Lower leg skin (tissue), 4 donors: ENCODE results near the gene KIAA1671. TPM values are rescaled to one million over a fixed set of nuclear protein-coding genes. Genes with fewer than 3 reads are reported as not detected.

Experiments used
- DNase-seq, 2 donors: peaks; one replicate each; pipeline ENCODE4 v3.0.0-alpha.2; 2019; ENCODE audit warnings: low spot score in 2 of 2
- H3K4me3 ChIP-seq: fragments of 200-600 bp; sonication (generic); 2 replicates; pipeline ENCODE4 v1.5.1; 2017; ENCODE audit warnings: mild to moderate bottlenecking, low read depth; ENCODE audit not compliant: poor library complexity, severe bottlenecking
- POLR2A ChIP-seq, 2 donors: fragments of 450-650 bp; IDR thresholded peaks; one replicate each; pipeline ENCODE4 v1.6.1; 2016 to 2017; ENCODE audit warnings: antibody characterized with exemption in 2 of 2, mild to moderate bottlenecking in 1 of 2, moderate library complexity in 1 of 2
- WGBS, 2 donors: methylation state at CpG; one replicate each; pipeline ENCODE4 v1.1.5; 2018; 5-methylcytosine and 5-hydroxymethylcytosine counted together
- intact Hi-C: fragments of 100-400 bp; cut with DNase I; formaldehyde crosslinking; loops from one replicate; pipeline ENCODE4 v1.15.0; 2023; ENCODE audit warnings: low total_unique reads
- total RNA-seq, 4 donors: library from RNA; depleted of rRNA; stranded (reverse); fragments of >200 nt; gene quantifications; one replicate each; pipeline ENCODE4 v1.1.0, GENCODE V29; 2016
- TF ChIP-seq, protein P1 (sequence below), 3 donors: fragments of 450-650 bp; IDR thresholded peaks; one replicate each; pipeline ENCODE4 v1.5.1; 2016; ENCODE audit warnings: antibody characterized with exemption in 3 of 3, mild to moderate bottlenecking in 3 of 3, moderate library complexity in 2 of 3

KIAA1671 gene
- total RNA-seq, 4 donors from 2014 or later = 60.0 to 87.8 (median 85.1) TPM

DNA sequence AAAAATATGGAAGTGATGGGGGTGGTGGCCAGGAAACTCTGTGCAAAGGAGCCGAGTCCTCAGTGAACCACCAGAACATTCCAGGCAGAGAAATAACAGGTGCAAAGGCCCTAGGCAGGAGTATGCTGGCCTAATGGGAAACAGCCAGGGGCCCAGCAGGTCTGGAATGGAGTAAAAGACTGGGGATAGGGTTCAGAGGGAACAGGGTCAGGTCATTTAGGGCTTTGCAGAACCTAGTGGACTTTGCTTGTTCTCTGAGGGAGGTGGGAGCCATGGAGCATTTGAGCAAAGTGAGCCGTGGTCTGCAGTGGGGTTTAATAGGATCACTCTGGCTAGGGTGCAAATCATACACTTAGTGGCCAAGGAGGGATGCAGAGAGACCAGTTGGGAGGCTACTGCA lies 255.8 kb downstream of the KIAA1671 start:
- intact Hi-C loops = no loop called here
- TF ChIP-seq, protein P1, sequence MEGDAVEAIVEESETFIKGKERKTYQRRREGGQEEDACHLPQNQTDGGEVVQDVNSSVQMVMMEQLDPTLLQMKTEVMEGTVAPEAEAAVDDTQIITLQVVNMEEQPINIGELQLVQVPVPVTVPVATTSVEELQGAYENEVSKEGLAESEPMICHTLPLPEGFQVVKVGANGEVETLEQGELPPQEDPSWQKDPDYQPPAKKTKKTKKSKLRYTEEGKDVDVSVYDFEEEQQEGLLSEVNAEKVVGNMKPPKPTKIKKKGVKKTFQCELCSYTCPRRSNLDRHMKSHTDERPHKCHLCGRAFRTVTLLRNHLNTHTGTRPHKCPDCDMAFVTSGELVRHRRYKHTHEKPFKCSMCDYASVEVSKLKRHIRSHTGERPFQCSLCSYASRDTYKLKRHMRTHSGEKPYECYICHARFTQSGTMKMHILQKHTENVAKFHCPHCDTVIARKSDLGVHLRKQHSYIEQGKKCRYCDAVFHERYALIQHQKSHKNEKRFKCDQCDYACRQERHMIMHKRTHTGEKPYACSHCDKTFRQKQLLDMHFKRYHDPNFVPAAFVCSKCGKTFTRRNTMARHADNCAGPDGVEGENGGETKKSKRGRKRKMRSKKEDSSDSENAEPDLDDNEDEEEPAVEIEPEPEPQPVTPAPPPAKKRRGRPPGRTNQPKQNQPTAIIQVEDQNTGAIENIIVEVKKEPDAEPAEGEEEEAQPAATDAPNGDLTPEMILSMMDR (IDR thresholded peaks at IDR 0.05) = no peak
- no peak for TF ChIP-seq POLR2A (IDR thresholded peaks at IDR 0.05)
- no peak overlapping the region for H3K4me3 ChIP-seq
- DNase-seq = no peak
- WGBS, 2 donors = 79 to 89% methylated on average over 2 of the region's 2 CpGs

DNA sequence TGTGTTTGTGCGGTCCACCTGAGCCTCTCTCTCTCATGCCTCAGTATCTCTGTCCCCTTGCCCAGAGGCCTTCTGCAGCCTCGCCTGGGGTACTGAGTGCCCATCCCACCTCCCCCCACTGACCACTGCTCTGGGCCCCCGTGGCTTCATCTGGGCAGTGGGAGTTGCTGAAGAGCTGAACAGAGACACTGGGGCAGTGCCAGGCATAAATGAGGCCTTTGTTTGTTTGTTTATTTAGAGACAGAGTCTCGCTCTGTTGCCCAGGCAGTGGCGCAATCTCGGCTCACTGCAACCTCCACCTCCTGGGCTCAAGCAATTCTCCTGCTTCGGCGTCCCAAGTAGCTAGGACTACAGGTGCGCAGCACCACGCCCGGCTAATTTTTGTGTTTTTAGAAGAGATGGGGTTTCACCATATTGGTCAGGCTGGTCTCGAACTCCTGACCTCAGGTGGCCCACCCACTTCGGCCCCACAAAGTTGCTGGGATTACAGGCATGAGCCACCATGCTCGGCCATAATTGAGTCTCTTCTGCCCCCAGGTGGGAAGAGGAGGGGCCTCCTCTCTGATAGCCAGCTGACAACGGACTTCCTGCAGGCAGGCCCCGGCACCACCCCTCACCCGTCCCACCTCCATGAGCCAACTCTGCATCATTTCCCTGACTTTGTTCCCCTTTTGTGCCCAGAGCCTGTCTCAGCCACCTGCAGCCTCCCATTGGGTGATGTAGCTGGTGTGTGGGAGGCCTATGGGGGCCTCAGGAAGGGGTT lies 256.4 kb downstream of the KIAA1671 start:
- 75 to 78% methylated on average over 17 of the region's 17 CpGs for WGBS, 2 donors
- intact Hi-C loops = no loop called here
- no peak for DNase-seq
- no peak overlapping the region for H3K4me3 ChIP-seq
- TF ChIP-seq, protein P1 (IDR thresholded peaks at IDR 0.05) = no peak
- no peak for TF ChIP-seq POLR2A (IDR thresholded peaks at IDR 0.05)

DNA sequence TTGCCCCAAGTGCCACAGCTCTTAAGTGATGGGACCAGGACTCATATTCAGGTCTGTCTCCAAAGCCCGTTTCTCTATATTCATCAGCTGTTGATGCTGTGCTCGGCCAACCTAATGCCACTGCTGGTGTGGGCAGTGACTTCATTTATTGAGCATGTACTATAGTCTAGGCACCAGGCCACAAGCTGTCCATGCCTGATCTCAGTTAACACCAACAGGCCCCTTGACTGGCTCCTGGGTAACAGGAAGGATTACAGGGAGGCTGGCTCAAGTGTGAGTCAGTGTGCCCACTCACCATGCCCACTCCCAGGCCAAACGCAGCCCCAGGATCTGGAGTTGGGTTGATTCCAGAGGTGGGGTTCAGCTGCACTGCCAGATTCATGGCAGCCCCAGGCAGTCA lies 258.3 kb downstream of the KIAA1671 start:
- DNase-seq = no peak
- intact Hi-C loops = no loop called here
- H3K4me3 ChIP-seq = no peak overlapping the region
- no peak for TF ChIP-seq POLR2A (IDR thresholded peaks at IDR 0.05)
- TF ChIP-seq, protein P1 (IDR thresholded peaks at IDR 0.05) = no peak
- WGBS, 2 donors = 64 to 65% methylated on average over 3 of the region's 3 CpGs

DNA sequence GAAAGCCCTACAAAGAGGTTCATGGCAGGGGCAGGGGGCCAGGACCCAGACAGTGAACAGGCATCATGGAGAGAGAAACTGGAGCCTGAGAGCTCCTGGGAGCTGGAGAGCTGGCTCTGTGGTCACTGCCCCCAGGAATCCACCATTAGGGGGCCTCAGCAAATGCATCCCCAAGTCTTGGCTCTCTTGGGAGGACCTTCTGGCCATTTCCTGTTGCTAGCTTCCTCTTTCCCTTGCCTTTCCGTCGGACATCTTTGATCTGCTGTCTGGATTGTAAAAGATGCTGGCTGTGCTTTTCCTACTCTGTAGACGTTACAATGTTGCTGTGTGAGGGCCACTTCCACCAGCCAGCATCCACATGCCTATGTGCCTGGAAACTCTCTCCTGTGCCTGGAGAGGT lies 259.8 kb downstream of the KIAA1671 start:
- no peak for DNase-seq
- WGBS, 2 donors = 44 to 53% methylated on average over 3 of the region's 3 CpGs
- TF ChIP-seq, protein P1 (IDR thresholded peaks at IDR 0.05) = no peak
- no peak for TF ChIP-seq POLR2A (IDR thresholded peaks at IDR 0.05)
- intact Hi-C loops = no loop called here
- H3K4me3 ChIP-seq = no peak overlapping the region

DNA sequence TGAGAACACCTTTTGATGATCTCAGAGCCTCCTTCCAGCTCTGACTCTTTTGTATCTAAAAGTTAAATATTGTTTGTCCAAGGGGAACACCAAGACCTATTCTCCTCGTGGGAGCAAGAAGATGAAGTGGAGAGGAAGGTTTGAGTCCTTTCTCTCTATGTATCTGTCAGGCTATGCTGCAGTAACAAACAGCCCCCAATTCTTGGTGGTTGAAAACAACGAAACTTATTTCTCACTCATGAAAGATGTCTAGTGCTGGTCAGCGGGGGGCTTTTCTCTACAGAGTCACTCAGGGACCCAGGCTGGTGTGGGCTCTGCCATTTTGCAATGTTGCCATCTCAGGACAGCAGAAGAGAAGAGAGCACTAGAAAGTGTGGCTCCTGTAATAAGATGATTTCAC lies 260.7 kb downstream of the KIAA1671 start:
- no peak for DNase-seq
- no peak overlapping the region for H3K4me3 ChIP-seq
- intact Hi-C loops = no loop called here
- TF ChIP-seq POLR2A (IDR thresholded peaks at IDR 0.05) = no peak
- TF ChIP-seq, protein P1 (IDR thresholded peaks at IDR 0.05) = no peak
- 69 to 82% methylated on average over 3 of the region's 3 CpGs for WGBS, 2 donors

DNA sequence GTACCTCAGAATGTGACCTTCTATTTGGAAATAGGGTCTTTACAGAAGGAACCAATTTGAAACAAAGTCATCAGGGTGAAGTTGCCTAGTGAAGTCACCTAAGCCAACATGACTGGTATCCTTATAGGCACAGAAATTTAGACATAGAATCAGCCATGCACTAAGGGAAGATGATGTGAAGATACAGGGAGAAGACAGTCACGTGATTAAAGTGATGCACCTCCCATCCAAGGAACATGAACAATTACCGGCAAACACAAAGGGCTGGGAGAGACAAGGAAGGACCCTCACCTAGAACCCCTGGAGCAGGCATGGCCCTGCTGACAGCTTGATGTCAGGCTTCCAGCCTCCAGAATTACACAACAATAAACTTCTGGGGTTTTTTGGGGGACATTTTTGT lies 263.7 kb downstream of the KIAA1671 start:
- DNase-seq = no peak
- intact Hi-C loops = no loop called here
- TF ChIP-seq, protein P1 (IDR thresholded peaks at IDR 0.05) = no peak
- TF ChIP-seq POLR2A (IDR thresholded peaks at IDR 0.05) = no peak
- 73 to 79% methylated on average over 2 of the region's 2 CpGs for WGBS, 2 donors
- H3K4me3 ChIP-seq = no peak overlapping the region
